Left hindlimb (tissue), 1 donor: ENCODE measurements around the gene SIGLEC6.

ENCODE experiments used
- DNase-seq: peaks from one replicate; pipeline ENCODE4 v3.0.0-alpha.2; 2018

Gene SIGLEC6

DNA sequence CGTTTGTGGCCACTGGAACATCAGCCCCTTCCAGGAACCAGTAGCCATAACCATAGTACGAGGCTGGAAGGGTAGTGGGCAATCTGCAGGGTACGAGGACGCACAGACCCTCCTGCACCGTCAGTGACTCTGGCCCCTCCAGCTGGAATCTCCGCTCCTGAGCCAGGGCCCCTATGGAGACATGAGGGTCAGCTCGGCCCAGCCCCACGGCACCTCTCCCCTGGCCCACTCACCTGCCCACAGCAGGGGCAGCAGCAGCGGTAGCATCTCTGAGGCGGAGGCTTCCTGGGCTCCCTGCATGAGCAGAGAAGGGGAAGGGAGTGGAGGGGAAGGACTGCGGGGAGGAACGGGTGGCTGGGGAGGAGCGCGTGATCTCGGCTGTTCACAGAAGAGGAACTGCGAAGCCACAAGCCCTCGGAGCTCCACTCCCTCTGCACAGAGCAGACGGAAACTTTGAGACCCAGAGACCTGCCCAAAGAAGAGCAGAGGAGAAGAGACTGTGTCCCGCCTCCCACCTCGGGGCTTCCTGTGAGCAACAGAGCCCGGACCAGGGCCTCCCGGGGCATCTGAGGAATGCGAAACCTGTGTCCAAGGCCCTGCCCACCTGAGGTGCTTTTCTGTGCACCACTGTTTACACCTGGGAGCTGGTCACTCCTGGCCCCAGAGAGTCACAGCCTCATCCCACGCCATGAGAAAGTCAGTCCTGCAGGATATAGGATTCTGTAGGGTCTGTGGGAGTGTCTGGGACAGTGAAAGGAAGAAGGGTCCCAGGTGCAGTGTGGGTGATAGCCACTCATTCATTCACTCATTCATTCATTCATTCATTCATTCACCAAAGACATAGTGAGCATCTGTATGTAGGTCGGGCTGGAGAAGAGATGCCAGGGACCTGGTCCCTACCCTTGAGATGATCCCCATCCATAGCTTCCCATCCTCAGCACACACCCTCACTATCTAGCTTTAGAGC, at the start of gene SIGLEC6:
Gene SIGLEC6, minus strand, starts transcription at position 322 of the 967 bp plus-strand sequence. Its CDS starts 22 bp downstream, at position 300.
- DNase-seq, result no peak

- no peak for DNase-seq
Measured at GRCh38 chr19:51576850-51577249, 45.4 kb upstream of the SIGLEC6 start.

GRCh38 chr19:51573331-51573730, 41.9 kb upstream of the SIGLEC6 start:
- DNase-seq, result no peak

DNA sequence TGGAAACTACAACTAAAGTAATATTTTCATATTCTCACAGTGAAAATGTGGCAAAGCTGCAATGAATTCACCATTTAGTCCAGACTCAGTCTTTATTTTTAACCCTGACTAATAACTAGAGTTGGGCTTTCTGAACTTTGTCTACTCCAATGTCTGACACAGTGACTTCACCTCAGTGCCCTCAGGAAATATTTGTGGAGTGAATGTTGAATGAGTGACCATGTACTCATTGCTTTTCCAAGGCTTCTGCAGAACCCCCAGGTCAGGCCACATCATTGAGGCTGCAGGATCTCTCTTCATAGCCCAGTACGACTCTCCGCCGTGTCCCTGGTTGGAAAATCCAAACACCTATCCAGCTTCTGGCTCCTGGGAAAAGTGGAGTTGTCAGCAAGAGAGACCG, 41.4 kb upstream of the SIGLEC6 start:
- DNase-seq, result no peak

DNA sequence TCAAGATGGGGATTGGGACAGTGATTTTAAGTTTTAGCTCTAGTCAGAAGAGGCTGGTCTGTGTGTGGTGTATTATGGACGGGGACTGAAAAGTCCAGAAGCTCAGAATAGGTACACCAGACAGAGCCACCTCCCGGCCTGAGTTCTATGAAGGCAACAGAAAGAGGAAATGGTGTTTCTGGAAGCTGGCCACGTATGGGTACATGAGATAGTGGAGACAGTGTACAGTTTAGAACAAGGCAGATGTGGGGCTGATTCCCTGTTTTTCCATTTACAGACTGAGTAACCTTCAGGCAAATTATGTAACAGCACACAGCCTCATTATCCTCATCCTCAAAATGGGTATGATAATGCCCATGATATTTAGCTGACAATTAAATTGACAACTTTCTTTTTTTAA, 40.9 kb upstream of the SIGLEC6 start:
- DNase-seq, result no peak

GRCh38 chr19:51571599-51571998, 40.1 kb upstream of the SIGLEC6 start:
- DNase-seq, result no peak

GRCh38 chr19:51570962-51571575, 39.6 kb upstream of the SIGLEC6 start, which contains the start of gene ZNF175:
Gene ZNF175 (plus strand): TSS chr19:51571283. CDS start chr19:51573330, 2,047 bp downstream.
- peak; percentile 95 for DNase-seq

- no peak for DNase-seq
Measured at GRCh38 chr19:51568456-51568855, 37.0 kb upstream of the SIGLEC6 start.

DNA sequence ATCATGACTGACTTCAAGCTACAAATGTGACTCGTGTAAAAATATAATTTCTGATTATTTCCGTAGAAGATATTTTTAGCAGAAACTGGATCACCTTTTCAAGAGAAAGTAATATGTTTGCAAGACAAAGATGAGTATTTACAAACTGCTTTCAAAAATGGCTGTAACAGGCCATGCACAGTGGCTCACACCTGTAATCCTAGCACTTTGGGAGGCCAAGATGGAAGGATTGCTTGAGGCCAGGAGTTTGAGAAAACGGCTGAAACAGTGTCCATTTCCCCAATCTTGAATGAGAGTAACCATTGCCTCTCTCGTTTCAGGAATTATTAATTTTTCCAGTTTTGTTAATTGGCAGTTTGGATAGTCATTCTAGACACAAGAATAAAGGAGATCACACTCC, 36.1 kb upstream of the SIGLEC6 start:
- no peak for DNase-seq

GRCh38 chr19:51566489-51567100, 35.1 kb upstream of the SIGLEC6 start:
- no peak for DNase-seq

DNA sequence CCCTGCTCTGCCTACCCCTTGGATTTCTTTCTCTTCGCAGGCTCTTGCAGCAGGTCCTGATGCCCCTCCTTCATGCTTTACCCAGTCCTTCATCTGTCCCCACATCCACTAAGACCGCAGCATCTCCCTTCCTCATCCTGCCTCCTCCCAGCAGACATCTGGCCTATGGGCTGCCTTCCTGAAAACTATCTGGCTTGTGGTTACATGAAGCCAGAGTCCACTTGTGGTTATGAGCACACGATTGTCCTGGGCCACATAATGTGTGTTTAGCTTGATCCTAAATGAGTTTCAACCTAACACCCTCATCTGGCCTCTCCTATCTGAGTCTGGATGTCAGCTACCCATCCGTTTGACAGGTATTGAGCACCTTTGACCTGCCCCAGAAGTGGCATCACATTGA, 34.1 kb upstream of the SIGLEC6 start:
- no peak for DNase-seq

DNA sequence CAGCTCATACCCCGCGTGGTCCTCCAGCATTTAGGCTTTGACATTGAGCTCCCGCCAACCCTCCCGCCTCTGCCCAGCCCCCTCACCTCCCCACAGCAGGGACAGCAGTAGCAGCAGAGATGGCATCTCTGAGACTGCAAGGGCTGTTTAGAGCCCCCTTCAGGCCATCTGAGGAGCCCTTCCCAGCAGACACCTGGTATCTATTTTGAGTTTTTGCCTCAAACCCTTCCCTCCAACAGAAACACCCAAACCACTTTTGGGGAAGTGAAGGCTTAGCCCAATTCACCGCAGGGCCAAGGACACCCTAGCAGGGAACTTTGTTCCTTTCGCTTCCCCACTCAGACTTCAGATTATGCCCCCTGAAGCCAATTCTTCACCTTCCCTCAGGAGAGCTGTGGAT, 33.3 kb upstream of the SIGLEC6 start:
- no peak for DNase-seq

DNA sequence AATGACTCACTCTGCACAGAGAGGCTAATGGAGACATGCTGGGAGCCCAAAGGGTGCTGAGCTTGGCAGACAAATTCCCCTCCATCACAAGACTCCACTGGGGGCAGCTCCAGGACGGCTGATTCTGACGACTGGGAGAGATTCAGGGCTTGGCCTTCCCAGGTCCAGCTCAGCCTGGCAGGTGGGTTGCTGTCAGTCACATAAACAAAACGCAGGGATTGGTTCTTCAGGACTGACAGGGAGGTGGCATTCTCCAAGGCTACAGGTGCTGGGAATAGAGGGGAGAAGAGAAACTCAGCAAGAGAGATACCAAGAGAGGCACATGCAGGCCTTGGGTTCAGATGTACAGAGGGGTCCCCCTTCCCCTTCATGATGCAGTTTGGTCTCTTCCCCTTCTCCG, 28.9 kb upstream of the SIGLEC6 start:
- no peak for DNase-seq

DNA sequence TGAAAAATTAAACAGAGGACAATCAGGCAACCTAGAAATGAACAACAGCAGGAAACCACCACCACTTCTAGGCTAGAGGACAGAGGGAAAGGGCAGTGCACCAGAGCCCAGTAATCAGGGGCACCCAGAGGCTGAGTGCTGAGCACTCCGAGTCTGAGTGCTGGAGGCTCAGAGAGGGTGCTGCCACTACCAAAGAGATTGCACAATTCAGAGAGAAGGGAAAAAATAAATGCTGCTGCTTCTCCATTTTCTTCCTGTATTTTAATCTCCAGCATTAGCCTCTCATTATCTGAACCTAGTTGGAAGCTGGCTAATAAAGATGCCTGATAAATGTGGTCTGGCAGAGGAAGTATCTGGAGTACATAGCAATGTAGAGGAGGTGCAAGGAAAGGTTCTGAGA, 27.8 kb upstream of the SIGLEC6 start:
- no peak for DNase-seq

DNA sequence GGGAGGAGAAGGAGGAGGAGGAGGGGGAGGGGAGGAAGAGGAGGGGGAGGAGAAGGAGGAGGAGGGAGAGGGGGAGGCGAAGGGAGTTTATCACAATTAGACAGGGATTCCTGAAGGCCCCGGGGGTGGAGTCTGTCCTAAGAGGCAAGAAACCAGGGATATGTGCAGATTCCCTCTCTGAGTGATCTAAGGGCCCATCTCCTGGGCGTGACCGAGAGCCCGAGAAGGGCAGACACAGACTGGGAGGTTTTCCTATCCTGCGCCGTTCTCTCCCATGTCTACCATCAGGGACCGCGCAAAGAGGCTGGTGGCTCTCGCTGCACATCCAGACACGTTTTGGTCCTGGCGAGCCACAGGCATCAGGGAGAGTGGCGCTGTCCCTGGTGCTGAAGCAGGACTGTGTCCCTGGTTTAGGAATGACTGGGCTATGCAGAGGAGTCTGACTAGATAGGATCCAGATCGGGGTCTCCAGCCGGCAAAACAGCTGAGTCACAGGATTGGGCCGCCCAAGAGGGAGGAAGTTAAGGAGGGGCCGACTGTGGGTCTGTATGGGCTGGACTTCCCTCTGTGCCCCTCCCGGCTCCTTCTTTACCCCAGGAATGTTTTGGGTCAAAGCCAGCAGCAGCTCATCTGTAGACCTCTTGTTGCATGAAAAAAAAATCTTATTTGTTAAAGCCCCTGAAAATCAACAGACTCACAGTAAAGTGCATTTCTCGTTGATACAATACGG, 21.7 kb upstream of the SIGLEC6 start:
- peak; percentile 66 for DNase-seq

- no peak for DNase-seq
Measured at GRCh38 chr19:51552608-51552995, 21.1 kb upstream of the SIGLEC6 start.

DNA sequence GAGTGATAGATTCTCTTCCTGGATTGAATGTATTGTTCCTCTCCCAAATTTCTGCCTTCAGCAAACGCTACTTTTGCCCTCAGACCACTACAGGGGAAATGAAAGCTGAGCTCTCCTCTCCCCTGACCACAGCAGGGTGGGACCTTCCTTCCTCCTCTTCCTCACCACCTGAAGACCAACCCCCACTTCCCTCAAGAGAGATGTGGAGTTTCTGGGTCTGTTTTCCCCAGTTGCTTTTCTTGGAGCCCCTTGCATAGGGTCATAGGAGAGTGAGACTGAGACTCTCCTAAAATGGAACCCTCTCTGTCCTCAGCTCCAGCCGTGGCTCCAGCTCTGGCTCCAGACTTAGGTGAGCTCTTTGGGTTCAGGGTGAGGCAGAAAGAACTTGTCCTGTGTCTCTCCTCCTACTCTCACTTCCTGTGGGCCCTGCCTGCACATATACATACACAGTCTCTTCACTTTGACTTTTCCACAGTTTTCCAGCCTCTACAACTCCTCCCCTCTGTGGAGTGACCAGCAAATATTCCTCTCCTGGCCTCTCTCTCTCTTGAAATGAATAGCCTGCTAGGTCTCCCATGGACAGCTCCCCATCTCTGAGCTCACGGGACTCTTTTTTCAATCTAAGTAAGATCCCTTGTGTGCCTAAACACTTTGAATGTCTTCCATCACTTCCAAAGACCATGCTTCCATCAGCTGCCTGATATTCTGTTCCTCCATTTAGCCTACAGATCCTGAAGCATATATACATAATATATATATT, 20.4 kb upstream of the SIGLEC6 start:
- no peak for DNase-seq

- DNase-seq, result no peak
Measured at GRCh38 chr19:51550848-51551672, 19.6 kb upstream of the SIGLEC6 start.

- DNase-seq, result no peak
Measured at GRCh38 chr19:51549533-51550324, 18.3 kb upstream of the SIGLEC6 start.

GRCh38 chr19:51548891-51549305, 17.4 kb upstream of the SIGLEC6 start:
- no peak for DNase-seq
